ENCODE data around the gene EXOC6B.

The EXOC6B gene

DNA sequence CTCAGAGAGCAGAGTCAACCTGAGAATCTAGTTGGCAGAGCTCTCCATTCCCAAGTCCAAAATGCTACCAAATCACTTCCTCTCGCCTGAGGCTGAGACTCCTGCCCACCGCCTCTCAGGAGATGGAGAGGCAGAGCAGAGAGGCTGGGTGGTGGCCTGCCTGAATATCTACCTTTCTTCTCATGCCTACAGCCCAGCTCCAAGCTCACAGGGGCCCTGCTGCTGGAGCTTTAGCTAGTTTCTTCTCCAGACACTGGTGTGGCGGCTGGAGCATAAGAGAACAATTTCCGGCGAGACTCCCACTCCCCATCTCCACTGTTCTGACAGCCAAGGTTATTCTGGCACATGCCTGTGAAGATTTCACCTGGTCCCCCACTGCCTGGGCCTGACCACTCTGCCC is 670.1 kb downstream of the EXOC6B start:
- H3K56ac ChIP-seq (ENCODE audit: low read length) = no peak overlapping the region
- H3K9ac ChIP-seq (ENCODE audit: low read length) = no peak overlapping the region
- no peak overlapping the region for H4K5ac ChIP-seq (ENCODE audit: low read length)
- no peaks in the 10 kb centered on the region for H3K79me1 ChIP-seq (ENCODE audit: low read length)
- no peaks in the 10 kb centered on the region for H3K79me2 ChIP-seq (ENCODE audit: control insufficient read depth, insufficient read depth, low read length)
- H3K4me1 ChIP-seq (ENCODE audit: control insufficient read depth, low read depth, low read length) = no peaks in the 10 kb centered on the region
- WGBS (ENCODE audit: extremely low coverage, insufficient coverage, low lambda C conversion rate) = no CpG with 5 or more reads among the region's 5 CpGs
- no peak overlapping the region for H2BK5ac ChIP-seq (ENCODE audit: low read length)
- no peak for DNase-seq
- no peak overlapping the region for H3K27ac ChIP-seq (ENCODE audit: low read depth, low read length)
- H2BK15ac ChIP-seq (replicated peaks; ENCODE audit: low read depth) = no peak overlapping the region
- H3K4ac ChIP-seq (ENCODE audit: low read depth, low read length) = no peak overlapping the region
- no peak overlapping the region for H2BK120ac ChIP-seq (ENCODE audit: low read depth, low read length)
- no peak overlapping the region for H3K18ac ChIP-seq (ENCODE audit: low read length)
- no peaks in the 10 kb centered on the region for H3K27me3 ChIP-seq (ENCODE audit: insufficient read depth, low read length, poor library complexity)
- H3K4me2 ChIP-seq (ENCODE audit: low read length) = no peak overlapping the region
- H3K23ac ChIP-seq (ENCODE audit: low read length) = no peak overlapping the region
- no peak overlapping the region for H3K4me3 ChIP-seq (ENCODE audit: low read length)
- H3K36me3 ChIP-seq (ENCODE audit: control insufficient read depth, insufficient read depth, low read length) = no peaks in the 10 kb centered on the region
- H4K8ac ChIP-seq (ENCODE audit: low read depth, low read length) = no peak overlapping the region
- no peak overlapping the region for H2AK5ac ChIP-seq (ENCODE audit: low read length)

DNA sequence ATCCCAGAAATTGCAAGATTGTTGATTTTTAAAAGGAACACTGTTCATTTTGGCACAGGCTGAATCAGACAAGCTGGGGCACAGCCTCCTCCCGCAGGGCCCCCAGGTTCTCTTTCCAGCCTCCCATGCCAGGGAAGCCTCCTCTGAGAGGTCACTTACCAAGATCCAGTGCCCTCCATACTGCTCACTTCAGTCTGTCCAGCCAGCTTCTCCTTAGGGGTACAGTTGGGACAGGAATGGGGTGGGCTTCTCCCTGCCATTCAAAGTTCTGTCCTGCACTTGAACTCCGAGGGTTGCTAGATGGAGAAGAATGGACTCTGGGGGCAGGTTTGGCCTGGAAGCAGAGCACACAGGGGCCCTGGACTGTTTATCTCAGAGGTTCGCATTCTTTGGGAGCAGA is 670.7 kb downstream of the EXOC6B start:
- no peak overlapping the region for H4K5ac ChIP-seq (ENCODE audit: low read length)
- H3K23ac ChIP-seq (ENCODE audit: low read length) = no peak overlapping the region
- no peaks in the 10 kb centered on the region for H3K36me3 ChIP-seq (ENCODE audit: control insufficient read depth, insufficient read depth, low read length)
- no peak overlapping the region for H3K4ac ChIP-seq (ENCODE audit: low read depth, low read length)
- no peak overlapping the region for H3K56ac ChIP-seq (ENCODE audit: low read length)
- H3K27ac ChIP-seq (ENCODE audit: low read depth, low read length) = no peak overlapping the region
- H3K4me1 ChIP-seq (ENCODE audit: control insufficient read depth, low read depth, low read length) = no peaks in the 10 kb centered on the region
- H3K79me2 ChIP-seq (ENCODE audit: control insufficient read depth, insufficient read depth, low read length) = no peaks in the 10 kb centered on the region
- H2BK15ac ChIP-seq (replicated peaks; ENCODE audit: low read depth) = no peak overlapping the region
- no peak overlapping the region for H2AK5ac ChIP-seq (ENCODE audit: low read length)
- H2BK5ac ChIP-seq (ENCODE audit: low read length) = no peak overlapping the region
- no peak overlapping the region for H3K18ac ChIP-seq (ENCODE audit: low read length)
- H3K27me3 ChIP-seq (ENCODE audit: insufficient read depth, low read length, poor library complexity) = no peaks in the 10 kb centered on the region
- no peak for DNase-seq
- no peak overlapping the region for H3K4me2 ChIP-seq (ENCODE audit: low read length)
- no peak overlapping the region for H2BK120ac ChIP-seq (ENCODE audit: low read depth, low read length)
- no peak overlapping the region for H3K4me3 ChIP-seq (ENCODE audit: low read length)
- H3K79me1 ChIP-seq (ENCODE audit: low read length) = no peaks in the 10 kb centered on the region
- no CpG with 5 or more reads among the region's 3 CpGs for WGBS (ENCODE audit: extremely low coverage, insufficient coverage, low lambda C conversion rate)
- H3K9ac ChIP-seq (ENCODE audit: low read length) = no peak overlapping the region
- H4K8ac ChIP-seq (ENCODE audit: low read depth, low read length) = no peak overlapping the region

DNA sequence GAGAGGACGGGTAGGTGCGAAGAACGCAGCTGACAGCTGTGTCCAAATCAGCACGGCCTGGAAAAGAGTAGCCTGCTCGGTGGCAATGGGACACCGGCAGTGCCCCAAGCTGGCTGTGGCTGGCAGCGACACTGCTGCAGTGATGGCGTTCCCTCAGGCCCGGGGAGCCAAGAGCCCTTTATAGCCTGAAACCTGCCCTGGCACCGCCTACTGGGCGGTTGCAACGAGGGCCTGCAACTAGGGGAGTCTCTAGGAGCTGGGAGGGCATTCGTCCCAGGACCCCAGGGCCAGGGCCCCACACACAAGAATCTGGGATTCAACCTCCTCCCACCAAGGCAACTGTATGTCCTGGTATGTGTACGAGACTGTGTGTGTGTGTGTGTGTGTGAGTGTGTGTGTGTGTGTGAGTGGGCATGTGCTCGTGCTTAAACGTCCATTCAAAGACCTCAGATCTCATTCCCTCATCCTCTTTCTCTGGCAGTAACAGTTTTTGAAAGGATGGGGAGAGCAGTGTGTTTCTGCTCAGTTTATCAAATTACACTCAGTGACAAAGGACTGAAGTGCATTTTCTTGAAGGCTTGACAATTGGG is 671.4 kb downstream of the EXOC6B start:
- Histone ChIP-seq H3K23ac (ENCODE audit: low read length) (no peak overlapping the region), H3K27me3 (ENCODE audit: insufficient read depth, low read length, poor library complexity) (peaks cover 5% of the 10 kb centered on the region), H3K18ac (ENCODE audit: low read length) (no peak overlapping the region), H2AK5ac (ENCODE audit: low read length) (no peak overlapping the region), H3K56ac (ENCODE audit: low read length) (no peak overlapping the region), H4K5ac (ENCODE audit: low read length) (no peak overlapping the region), H3K4me3 (ENCODE audit: low read length) (no peak overlapping the region), H2BK5ac (ENCODE audit: low read length) (no peak overlapping the region), H3K79me2 (ENCODE audit: control insufficient read depth, insufficient read depth, low read length) (no peaks in the 10 kb centered on the region), H4K8ac (ENCODE audit: low read depth, low read length) (no peak overlapping the region), H3K4me2 (ENCODE audit: low read length) (no peak overlapping the region), H2BK120ac (ENCODE audit: low read depth, low read length) (no peak overlapping the region), H3K79me1 (ENCODE audit: low read length) (no peaks in the 10 kb centered on the region), H3K27ac (ENCODE audit: low read depth, low read length) (no peak overlapping the region), H3K9ac (ENCODE audit: low read length) (no peak overlapping the region), H3K4me1 (ENCODE audit: control insufficient read depth, low read depth, low read length) (no peaks in the 10 kb centered on the region), H3K36me3 (ENCODE audit: control insufficient read depth, insufficient read depth, low read length) (no peaks in the 10 kb centered on the region), H2BK15ac (replicated peaks; ENCODE audit: low read depth) (no peak overlapping the region), H3K4ac (ENCODE audit: low read depth, low read length) (no peak overlapping the region)
- no CpG with 5 or more reads among the region's 16 CpGs for WGBS (ENCODE audit: extremely low coverage, insufficient coverage, low lambda C conversion rate)
- DNase-seq = no peak

DNA sequence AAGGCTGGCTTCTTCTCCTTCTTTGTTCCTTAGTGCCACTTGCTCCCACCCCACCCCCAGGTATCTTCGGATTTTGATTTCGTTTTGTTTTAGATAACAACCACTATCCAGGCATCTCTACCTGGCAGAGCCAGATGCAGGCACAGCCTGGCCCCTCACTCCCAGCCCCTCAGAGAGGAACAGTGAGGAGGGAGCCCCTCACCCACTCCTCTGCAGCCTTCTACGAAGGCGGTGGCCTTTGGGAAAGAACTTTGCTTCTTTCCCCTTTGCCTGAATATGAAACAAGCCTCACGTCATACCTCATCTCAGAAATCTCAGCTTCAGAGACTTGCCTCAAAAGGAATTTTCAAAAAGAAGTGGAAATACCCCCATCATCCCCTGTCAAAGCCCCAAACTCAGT is 671.9 kb downstream of the EXOC6B start:
- no peaks in the 10 kb centered on the region for H3K36me3 ChIP-seq (ENCODE audit: control insufficient read depth, insufficient read depth, low read length)
- no peak overlapping the region for H2BK5ac ChIP-seq (ENCODE audit: low read length)
- H2BK120ac ChIP-seq (ENCODE audit: low read depth, low read length) = no peak overlapping the region
- DNase-seq = no peak
- H3K56ac ChIP-seq (ENCODE audit: low read length) = no peak overlapping the region
- H3K4ac ChIP-seq (ENCODE audit: low read depth, low read length) = no peak overlapping the region
- H3K79me1 ChIP-seq (ENCODE audit: low read length) = no peaks in the 10 kb centered on the region
- no peak overlapping the region for H3K9ac ChIP-seq (ENCODE audit: low read length)
- H3K4me3 ChIP-seq (ENCODE audit: low read length) = no peak overlapping the region
- no peak overlapping the region for H3K4me2 ChIP-seq (ENCODE audit: low read length)
- H3K27ac ChIP-seq (ENCODE audit: low read depth, low read length) = no peak overlapping the region
- peaks cover 9% of the 10 kb centered on the region for H3K27me3 ChIP-seq (ENCODE audit: insufficient read depth, low read length, poor library complexity)
- H2BK15ac ChIP-seq (replicated peaks; ENCODE audit: low read depth) = no peak overlapping the region
- H3K23ac ChIP-seq (ENCODE audit: low read length) = no peak overlapping the region
- no peak overlapping the region for H3K18ac ChIP-seq (ENCODE audit: low read length)
- no CpG with 5 or more reads among the region's 5 CpGs for WGBS (ENCODE audit: extremely low coverage, insufficient coverage, low lambda C conversion rate)
- no peaks in the 10 kb centered on the region for H3K79me2 ChIP-seq (ENCODE audit: control insufficient read depth, insufficient read depth, low read length)
- H3K4me1 ChIP-seq (ENCODE audit: control insufficient read depth, low read depth, low read length) = no peaks in the 10 kb centered on the region
- H4K8ac ChIP-seq (ENCODE audit: low read depth, low read length) = no peak overlapping the region
- no peak overlapping the region for H4K5ac ChIP-seq (ENCODE audit: low read length)
- H2AK5ac ChIP-seq (ENCODE audit: low read length) = no peak overlapping the region

DNA sequence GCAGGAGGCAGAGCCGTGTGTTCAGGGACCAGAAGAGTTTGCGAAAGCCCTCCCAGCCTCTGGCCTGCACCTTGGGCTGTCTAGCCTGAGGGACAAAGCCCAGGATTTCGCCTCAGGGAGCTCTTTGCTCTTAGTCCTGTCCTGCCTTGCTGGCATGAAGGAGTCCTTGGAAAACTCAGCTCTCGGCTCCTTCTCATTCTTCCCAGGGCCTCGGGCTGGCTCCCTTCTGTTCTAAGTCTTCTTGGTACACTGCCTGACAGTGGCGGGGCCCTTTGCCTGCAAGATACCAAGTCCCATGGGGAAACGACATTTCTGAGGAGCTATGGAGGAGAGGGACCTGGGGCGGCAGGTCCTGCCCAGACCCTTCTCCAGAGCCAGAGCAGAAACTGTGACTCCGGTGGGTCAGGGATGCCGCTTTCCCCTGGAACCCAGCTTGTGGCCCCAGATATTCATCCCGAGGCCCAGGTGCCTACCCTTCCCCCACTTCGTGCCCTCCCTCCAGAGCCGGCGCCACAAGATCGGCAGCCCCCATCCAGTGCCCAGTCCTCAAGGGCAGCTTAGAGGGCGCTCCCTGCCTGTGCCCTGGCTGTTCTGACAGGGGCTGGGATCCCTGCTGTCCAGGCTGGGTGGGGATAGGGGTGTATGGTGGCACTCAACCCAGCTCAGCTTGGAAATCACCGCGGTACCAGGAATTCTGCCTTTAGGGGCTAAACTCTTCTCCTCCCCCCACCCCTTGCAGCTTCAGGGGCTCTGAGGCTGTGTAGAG is 672.6 kb downstream of the EXOC6B start:
- Histone ChIP-seq H3K27ac (ENCODE audit: low read depth, low read length) (no peak overlapping the region), H3K4me3 (ENCODE audit: low read length) (no peak overlapping the region), H3K79me1 (ENCODE audit: low read length) (no peaks in the 10 kb centered on the region), H2BK5ac (ENCODE audit: low read length) (no peak overlapping the region), H3K56ac (ENCODE audit: low read length) (no peak overlapping the region), H3K36me3 (ENCODE audit: control insufficient read depth, insufficient read depth, low read length) (no peaks in the 10 kb centered on the region), H3K79me2 (ENCODE audit: control insufficient read depth, insufficient read depth, low read length) (no peaks in the 10 kb centered on the region), H4K8ac (ENCODE audit: low read depth, low read length) (no peak overlapping the region), H2AK5ac (ENCODE audit: low read length) (no peak overlapping the region), H3K4me2 (ENCODE audit: low read length) (no peak overlapping the region), H2BK15ac (replicated peaks; ENCODE audit: low read depth) (no peak overlapping the region), H3K23ac (ENCODE audit: low read length) (no peak overlapping the region), H4K5ac (ENCODE audit: low read length) (no peak overlapping the region), H3K4me1 (ENCODE audit: control insufficient read depth, low read depth, low read length) (no peaks in the 10 kb centered on the region), H3K18ac (ENCODE audit: low read length) (no peak overlapping the region), H3K9ac (ENCODE audit: low read length) (no peak overlapping the region), H3K4ac (ENCODE audit: low read depth, low read length) (no peak overlapping the region), H2BK120ac (ENCODE audit: low read depth, low read length) (no peak overlapping the region), H3K27me3 (ENCODE audit: insufficient read depth, low read length, poor library complexity) (peaks cover 9% of the 10 kb centered on the region)
- WGBS (ENCODE audit: extremely low coverage, insufficient coverage, low lambda C conversion rate) = no CpG with 5 or more reads among the region's 18 CpGs
- no peak for DNase-seq
